EH (cell line): ENCODE results near the gene EYA3.

Experiments
- DNase-seq: peaks from one replicate; pipeline ENCODE4 v3.0.0-alpha.2; 2015; ENCODE audit warnings: low read depth

The EYA3 gene

GRCh38 chr1:27968692-27969091 lies 119.7 kb downstream of the EYA3 start:
- peak; percentile 95 for DNase-seq

GRCh38 chr1:27967884-27968466 lies 120.4 kb downstream of the EYA3 start:
- peak; percentile 18 for DNase-seq

GRCh38 chr1:27967106-27967883 lies 121.1 kb downstream of the EYA3 start:
- no peak for DNase-seq

GRCh38 chr1:27966402-27967105 lies 121.9 kb downstream of the EYA3 start:
- DNase-seq: no peak

GRCh38 chr1:27963393-27963792 lies 125.0 kb downstream of the EYA3 start:
- DNase-seq: no peak

GRCh38 chr1:27961646-27962221 lies 126.7 kb downstream of the EYA3 start:
- DNase-seq: peak; percentile 46

GRCh38 chr1:27960762-27961645 lies 127.4 kb downstream of the EYA3 start:
- DNase-seq: peak; percentile 38

- peak; percentile 81 for DNase-seq
Observed at GRCh38 chr1:27959792-27960603, 128.4 kb downstream of the EYA3 start, which contains the start of gene XKR8. XKR8 (plus strand) TSS chr1:27959973; CDS start chr1:27960070, 97 bp downstream.

- no peak for DNase-seq
Observed at GRCh38 chr1:27958513-27958912, 129.9 kb downstream of the EYA3 start.

- no peak for DNase-seq
Observed at GRCh38 chr1:27957655-27958054, 130.8 kb downstream of the EYA3 start.

- no peak for DNase-seq
Observed at GRCh38 chr1:27956761-27957160, 131.6 kb downstream of the EYA3 start.

- DNase-seq: no peak
Observed at GRCh38 chr1:27955076-27955475, 133.3 kb downstream of the EYA3 start.

GRCh38 chr1:27954186-27954585 lies 134.2 kb downstream of the EYA3 start:
- no peak for DNase-seq

GRCh38 chr1:27952147-27952546 lies 136.3 kb downstream of the EYA3 start:
- DNase-seq: no peak

- no peak for DNase-seq
Observed at GRCh38 chr1:27951396-27951795, 137.0 kb downstream of the EYA3 start.

GRCh38 chr1:27949027-27949426 lies 139.4 kb downstream of the EYA3 start:
- DNase-seq: no peak

GRCh38 chr1:27945020-27945419 lies 143.4 kb downstream of the EYA3 start:
- no peak for DNase-seq

- DNase-seq: no peak
Observed at GRCh38 chr1:27941671-27942540, 146.5 kb downstream of the EYA3 start.

GRCh38 chr1:27940870-27941560 lies 147.4 kb downstream of the EYA3 start:
- no peak for DNase-seq
